Fibroblast of villous mesenchyme (primary cell): ENCODE data around the gene CDS2. TPM values are rescaled to one million over a fixed set of nuclear protein-coding genes. Genes with fewer than 3 reads are reported as not detected.
"Not testable (repeated sequence)": the region's sequence is repeated elsewhere in the genome, so short reads cannot be mapped to it uniquely, and the experiment has no call there.

Experiments used
- DNase-seq: peaks from one replicate; pipeline ENCODE4 v3.0.0-alpha.2; 2010; ENCODE audit warnings: low read depth
- H3K4me3 ChIP-seq: 2 replicates; pipeline ENCODE4 v1.5.1; 2011; ENCODE audit warnings: low read depth, mild to moderate bottlenecking, low read length
- total RNA-seq: library from RNA; depleted of rRNA; stranded (reverse); fragments of >200 nt; gene quantifications from 2 replicates; pipeline ENCODE4 v1.2.3, GENCODE V29; 2012
- TF ChIP-seq, protein P1 (sequence below): IDR thresholded peaks from 2 replicates; pipeline ENCODE4 v1.5.1; 2012; ENCODE audit warnings: low read depth, mild to moderate bottlenecking, low read length; ENCODE audit not compliant: insufficient read depth

CDS2 gene
- total RNA-seq, 1 donor: 32.4 TPM

- H3K4me3 ChIP-seq: no peak overlapping the region
- DNase-seq: no peak
- TF ChIP-seq, protein P1, sequence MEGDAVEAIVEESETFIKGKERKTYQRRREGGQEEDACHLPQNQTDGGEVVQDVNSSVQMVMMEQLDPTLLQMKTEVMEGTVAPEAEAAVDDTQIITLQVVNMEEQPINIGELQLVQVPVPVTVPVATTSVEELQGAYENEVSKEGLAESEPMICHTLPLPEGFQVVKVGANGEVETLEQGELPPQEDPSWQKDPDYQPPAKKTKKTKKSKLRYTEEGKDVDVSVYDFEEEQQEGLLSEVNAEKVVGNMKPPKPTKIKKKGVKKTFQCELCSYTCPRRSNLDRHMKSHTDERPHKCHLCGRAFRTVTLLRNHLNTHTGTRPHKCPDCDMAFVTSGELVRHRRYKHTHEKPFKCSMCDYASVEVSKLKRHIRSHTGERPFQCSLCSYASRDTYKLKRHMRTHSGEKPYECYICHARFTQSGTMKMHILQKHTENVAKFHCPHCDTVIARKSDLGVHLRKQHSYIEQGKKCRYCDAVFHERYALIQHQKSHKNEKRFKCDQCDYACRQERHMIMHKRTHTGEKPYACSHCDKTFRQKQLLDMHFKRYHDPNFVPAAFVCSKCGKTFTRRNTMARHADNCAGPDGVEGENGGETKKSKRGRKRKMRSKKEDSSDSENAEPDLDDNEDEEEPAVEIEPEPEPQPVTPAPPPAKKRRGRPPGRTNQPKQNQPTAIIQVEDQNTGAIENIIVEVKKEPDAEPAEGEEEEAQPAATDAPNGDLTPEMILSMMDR: no peak
These were observed 36.6 kb upstream of the CDS2 start for GRCh38 chr20:5090191-5090590.

- H3K4me3 ChIP-seq: no peak overlapping the region
- TF ChIP-seq, protein P1: no peak
- no peak for DNase-seq
These were observed 34.9 kb upstream of the CDS2 start for GRCh38 chr20:5091902-5092301.

DNA sequence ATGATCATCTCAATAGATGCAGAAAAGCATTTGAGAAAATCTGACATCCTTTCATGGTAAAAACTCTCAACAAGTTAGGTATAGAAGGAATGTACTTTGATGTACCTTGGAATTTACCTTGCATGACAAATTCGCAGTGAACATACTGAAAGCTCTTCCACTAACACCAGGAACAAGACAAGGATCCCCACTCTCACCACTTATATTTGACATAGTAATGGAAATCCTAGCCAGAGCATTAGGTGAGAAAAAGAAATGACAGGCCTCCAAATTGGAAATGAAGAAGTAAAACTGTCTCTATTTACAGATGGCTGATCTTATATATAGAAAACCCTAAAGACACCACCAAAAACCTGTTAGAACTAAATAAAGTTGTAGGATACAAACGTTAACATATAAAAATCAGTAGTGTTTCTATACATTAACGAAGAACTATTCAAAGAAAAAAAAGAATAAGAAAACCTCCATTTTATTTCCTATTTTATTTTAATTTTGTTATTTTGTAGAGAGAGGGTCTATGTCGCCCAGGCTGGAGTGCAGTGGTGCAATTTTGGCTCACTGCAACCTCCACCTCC lies 34.0 kb upstream of the CDS2 start:
- TF ChIP-seq, protein P1: no peak
- H3K4me3 ChIP-seq: no peak overlapping the region
- DNase-seq: no peak

DNA sequence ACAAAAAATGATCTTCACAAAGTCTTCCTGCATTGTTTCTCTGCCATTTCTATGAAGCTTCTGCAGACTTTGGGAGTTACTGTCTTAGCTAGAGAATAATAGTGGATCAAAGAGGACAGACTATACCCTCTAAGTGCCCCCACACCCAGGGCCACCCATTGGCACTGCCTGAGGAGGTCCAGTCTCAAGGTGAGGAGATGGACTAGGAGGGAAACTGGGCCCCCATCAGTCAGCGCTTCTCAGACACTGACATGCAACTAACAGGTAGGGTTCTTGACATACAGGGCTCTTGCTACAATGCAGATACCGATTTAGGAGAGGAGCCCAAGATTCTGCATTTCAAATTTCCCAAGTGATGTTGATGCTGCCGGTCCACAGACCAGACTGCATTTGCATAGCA lies 31.4 kb upstream of the CDS2 start:
- no peak for DNase-seq
- TF ChIP-seq, protein P1: no peak
- H3K4me3 ChIP-seq: no peak overlapping the region

- TF ChIP-seq, protein P1: no peak
- DNase-seq: no peak
- H3K4me3 ChIP-seq: no peak overlapping the region
These were observed 30.9 kb upstream of the CDS2 start for GRCh38 chr20:5095931-5096330.

DNA sequence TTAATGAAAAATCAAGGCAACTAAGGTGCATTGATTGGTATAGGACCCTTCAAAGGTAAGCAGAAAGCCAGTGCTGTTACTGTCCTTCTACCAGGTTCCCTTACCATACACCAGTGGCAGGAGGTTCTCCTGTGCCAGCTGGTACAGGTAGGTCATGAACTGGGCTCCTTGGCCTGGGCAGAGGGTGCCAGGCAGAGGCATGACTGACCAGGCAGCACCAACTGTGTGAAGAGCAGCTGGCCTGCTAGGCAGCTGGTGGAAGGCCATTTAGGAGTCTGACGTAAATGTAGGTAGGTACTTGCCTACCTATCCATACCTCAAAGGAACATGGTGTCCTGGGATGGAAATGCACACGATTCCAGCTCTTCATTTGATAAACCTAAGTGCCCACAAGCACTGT lies 30.3 kb upstream of the CDS2 start:
- no peak overlapping the region for H3K4me3 ChIP-seq
- TF ChIP-seq, protein P1: no peak
- no peak for DNase-seq

- not testable (repeated sequence) for H3K4me3 ChIP-seq
These were observed 27.8 kb upstream of the CDS2 start for GRCh38 chr20:5099009-5099408.

GRCh38 chr20:5099909-5100308 lies 26.9 kb upstream of the CDS2 start:
- not testable (repeated sequence) for H3K4me3 ChIP-seq, DNase-seq

More at GRCh38 chr20:5099009-5099408, 27.8 kb upstream of the CDS2 start:
- DNase-seq: not testable (repeated sequence)
